Nephron progenitor cell (in vitro differentiated cells): ENCODE results near the gene ROPN1B.

ENCODE experiments used
- DNase-seq: peaks from one replicate; pipeline ENCODE4 v3.0.0; 2021
- H3K27ac Mint-ChIP-seq: 2 replicates; pipeline ENCODE4 v1.8.0; 2021; ENCODE audit warnings: mild to moderate bottlenecking, moderate library complexity, mixed read lengths
- H3K27me3 Mint-ChIP-seq: 2 replicates; pipeline ENCODE4 v1.8.0; 2021; ENCODE audit warnings: mild to moderate bottlenecking, low read depth, mixed read lengths; ENCODE audit not compliant: poor library complexity
- H3K36me3 Mint-ChIP-seq: 2 replicates; pipeline ENCODE4 v1.8.0; 2021; ENCODE audit warnings: low read depth, mixed read lengths
- H3K4me1 Mint-ChIP-seq: 2 replicates; pipeline ENCODE4 v1.8.0; 2021; ENCODE audit warnings: mixed read lengths
- H3K4me3 Mint-ChIP-seq: 2 replicates; pipeline ENCODE4 v1.8.0; 2021; ENCODE audit warnings: mild to moderate bottlenecking, moderate library complexity, mixed read lengths
- H3K9me3 Mint-ChIP-seq: 2 replicates; pipeline ENCODE4 v1.8.0; 2021; ENCODE audit warnings: mild to moderate bottlenecking, moderate library complexity, mixed read lengths
- TF ChIP-seq, protein P1 (sequence below): fragments of 200-600 bp; sonication (generic); IDR thresholded peaks from 2 replicates; pipeline ENCODE4 v1.5.0; 2021; ENCODE audit warnings: antibody characterized with exemption

The ROPN1B gene

DNA sequence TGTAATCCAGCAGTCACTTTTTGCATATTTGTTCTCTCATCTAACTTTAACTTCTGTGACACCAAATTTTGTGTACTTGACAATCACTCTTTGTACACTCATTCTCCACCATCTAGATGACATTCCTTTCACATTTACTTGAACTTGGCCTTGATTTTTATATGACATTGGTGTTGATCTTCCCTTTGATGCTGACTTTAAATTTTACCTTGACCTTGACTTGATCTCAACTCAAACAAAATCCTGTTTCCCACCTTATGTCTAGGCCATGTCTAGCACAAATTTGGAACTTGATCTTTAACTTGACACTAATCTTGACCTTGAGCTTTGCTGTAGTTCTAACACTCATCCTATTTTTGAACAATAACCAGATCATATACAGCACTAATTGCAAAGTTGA is 33.2 kb downstream of the ROPN1B start:
- H3K4me3 Mint-ChIP-seq, result no peak overlapping the region
- H3K27ac Mint-ChIP-seq, result no peak overlapping the region
- peaks cover 14% of the 10 kb centered on the region for H3K27me3 Mint-ChIP-seq
- peaks cover 56% of the 10 kb centered on the region for H3K9me3 Mint-ChIP-seq
- H3K36me3 Mint-ChIP-seq, result peaks cover 9% of the 10 kb centered on the region
- TF ChIP-seq, protein P1, sequence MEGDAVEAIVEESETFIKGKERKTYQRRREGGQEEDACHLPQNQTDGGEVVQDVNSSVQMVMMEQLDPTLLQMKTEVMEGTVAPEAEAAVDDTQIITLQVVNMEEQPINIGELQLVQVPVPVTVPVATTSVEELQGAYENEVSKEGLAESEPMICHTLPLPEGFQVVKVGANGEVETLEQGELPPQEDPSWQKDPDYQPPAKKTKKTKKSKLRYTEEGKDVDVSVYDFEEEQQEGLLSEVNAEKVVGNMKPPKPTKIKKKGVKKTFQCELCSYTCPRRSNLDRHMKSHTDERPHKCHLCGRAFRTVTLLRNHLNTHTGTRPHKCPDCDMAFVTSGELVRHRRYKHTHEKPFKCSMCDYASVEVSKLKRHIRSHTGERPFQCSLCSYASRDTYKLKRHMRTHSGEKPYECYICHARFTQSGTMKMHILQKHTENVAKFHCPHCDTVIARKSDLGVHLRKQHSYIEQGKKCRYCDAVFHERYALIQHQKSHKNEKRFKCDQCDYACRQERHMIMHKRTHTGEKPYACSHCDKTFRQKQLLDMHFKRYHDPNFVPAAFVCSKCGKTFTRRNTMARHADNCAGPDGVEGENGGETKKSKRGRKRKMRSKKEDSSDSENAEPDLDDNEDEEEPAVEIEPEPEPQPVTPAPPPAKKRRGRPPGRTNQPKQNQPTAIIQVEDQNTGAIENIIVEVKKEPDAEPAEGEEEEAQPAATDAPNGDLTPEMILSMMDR, result no peak
- DNase-seq, result no peak
- no peaks in the 10 kb centered on the region for H3K4me1 Mint-ChIP-seq

DNA sequence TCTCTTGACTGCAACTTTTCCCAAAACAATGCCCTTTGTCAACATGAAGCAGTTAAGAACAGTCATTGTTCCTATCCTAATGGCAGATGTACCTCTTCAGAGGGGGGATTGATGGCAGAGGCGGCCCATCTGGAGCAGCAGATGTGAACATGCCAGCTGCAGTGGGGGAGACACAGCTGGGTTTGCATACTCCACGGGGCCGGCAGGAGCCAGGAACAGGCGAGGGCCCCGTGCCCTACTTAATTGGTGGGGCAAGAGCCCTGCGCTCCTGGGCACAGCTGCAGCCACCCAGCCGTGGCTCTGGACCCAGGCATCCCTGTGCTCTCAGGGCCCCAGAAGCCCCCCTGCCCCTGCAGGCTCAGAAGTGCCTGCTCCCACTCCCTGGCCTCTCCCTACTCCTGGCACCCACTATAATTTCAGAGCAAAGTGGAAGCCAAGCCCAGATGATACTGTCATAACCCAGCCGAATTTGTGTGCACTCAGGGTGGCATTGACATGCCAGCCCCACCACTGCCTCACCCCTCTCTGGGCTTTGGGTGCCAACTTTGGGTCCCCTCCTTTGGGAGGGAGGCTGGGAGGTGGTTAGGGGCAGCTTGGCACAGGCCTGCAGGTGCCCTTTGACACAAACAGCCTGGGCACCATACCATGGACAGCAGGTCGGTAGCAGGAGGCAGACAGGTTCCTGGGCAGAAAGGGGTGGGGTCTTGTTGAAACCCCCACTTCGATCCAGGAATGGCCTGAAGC is 34.6 kb downstream of the ROPN1B start:
- H3K9me3 Mint-ChIP-seq, result peaks cover 42% of the 10 kb centered on the region
- H3K27me3 Mint-ChIP-seq, result peaks cover 14% of the 10 kb centered on the region
- H3K36me3 Mint-ChIP-seq, result peaks cover 16% of the 10 kb centered on the region
- TF ChIP-seq, protein P1, result no peak
- no peaks in the 10 kb centered on the region for H3K4me1 Mint-ChIP-seq
- H3K4me3 Mint-ChIP-seq, result no peak overlapping the region
- H3K27ac Mint-ChIP-seq, result no peak overlapping the region
- no peak for DNase-seq

DNA sequence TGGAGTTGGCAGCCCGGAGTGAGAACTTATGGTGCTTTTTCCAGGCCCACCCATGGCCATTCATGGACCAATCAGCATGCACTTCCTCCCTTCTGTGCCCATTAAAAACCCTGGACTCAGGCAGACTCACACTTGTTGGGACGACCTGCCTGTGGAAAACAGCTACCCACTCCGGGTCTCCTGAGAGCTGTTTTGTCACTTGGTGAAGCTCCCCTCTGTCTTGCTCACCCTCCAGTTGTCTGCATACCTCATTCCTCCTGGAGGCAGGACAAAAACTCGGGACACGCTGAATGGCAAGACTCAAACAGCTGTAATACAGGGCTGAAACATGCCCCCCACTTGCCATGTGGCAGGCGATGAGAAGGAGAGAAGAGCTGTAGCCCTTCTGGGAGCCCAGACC is 35.2 kb downstream of the ROPN1B start:
- no peak overlapping the region for H3K4me3 Mint-ChIP-seq
- H3K27me3 Mint-ChIP-seq, result peaks cover 15% of the 10 kb centered on the region
- DNase-seq, result no peak
- H3K27ac Mint-ChIP-seq, result no peak overlapping the region
- TF ChIP-seq, protein P1, result no peak
- H3K4me1 Mint-ChIP-seq, result no peaks in the 10 kb centered on the region
- H3K9me3 Mint-ChIP-seq, result peaks cover 36% of the 10 kb centered on the region
- peaks cover 16% of the 10 kb centered on the region for H3K36me3 Mint-ChIP-seq

DNA sequence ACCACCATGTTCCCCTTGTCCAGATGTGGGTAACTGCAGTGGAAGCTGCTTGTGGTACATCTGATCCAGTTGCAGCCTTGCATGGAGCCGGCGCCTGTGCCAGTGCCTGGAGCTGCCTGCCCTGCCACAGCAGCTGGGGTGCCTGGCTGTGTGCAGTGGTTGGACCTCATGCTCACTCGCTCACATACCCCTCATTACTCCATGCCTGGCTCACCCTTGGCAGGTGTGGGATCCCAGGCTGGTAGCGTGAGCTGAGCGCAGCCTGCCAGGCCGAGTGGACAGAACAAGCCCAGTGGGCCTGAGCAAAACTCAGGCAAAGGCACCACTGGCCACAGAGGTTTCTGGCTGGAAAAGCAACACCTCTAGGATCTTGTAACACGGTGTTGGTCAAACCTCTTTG is 35.7 kb downstream of the ROPN1B start:
- H3K4me3 Mint-ChIP-seq, result no peak overlapping the region
- H3K27me3 Mint-ChIP-seq, result peaks cover 12% of the 10 kb centered on the region
- H3K9me3 Mint-ChIP-seq, result peaks cover 31% of the 10 kb centered on the region
- H3K36me3 Mint-ChIP-seq, result peaks cover 20% of the 10 kb centered on the region
- no peak for DNase-seq
- TF ChIP-seq, protein P1, result no peak
- H3K4me1 Mint-ChIP-seq, result no peaks in the 10 kb centered on the region
- no peak overlapping the region for H3K27ac Mint-ChIP-seq

DNA sequence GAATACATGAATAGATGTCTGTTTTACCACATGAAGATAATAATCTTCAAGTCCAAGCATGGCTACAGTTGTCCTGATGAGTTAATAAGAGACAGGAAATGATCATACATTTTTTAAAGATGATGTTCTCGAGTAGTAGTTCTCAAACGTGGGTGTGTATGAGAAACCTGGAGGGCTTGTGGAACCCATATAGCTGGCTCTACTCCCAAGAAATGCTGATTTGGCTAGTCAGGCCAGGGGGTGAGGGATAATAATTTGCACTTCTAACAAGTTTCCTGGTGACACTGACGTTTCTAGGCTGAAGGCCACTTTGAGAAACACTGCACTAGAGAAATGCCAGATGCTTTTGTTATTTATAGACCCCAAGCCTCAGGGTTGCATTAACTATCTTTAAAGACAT is 37.0 kb downstream of the ROPN1B start:
- H3K27me3 Mint-ChIP-seq, result peaks cover 12% of the 10 kb centered on the region

More for the DNA sequence above, 37.0 kb downstream of the ROPN1B start:
- DNase-seq, result no peak
- TF ChIP-seq, protein P1, result no peak
- Mint-ChIP-seq H3K4me3 (no peak overlapping the region), H3K4me1 (no peaks in the 10 kb centered on the region), H3K27ac (no peak overlapping the region), H3K36me3 (peaks cover 27% of the 10 kb centered on the region), H3K9me3 (peaks cover 22% of the 10 kb centered on the region)
